ENCODE measurements around the gene KRTAP13-4. TPM values are rescaled to one million over a fixed set of nuclear protein-coding genes. Genes with fewer than 3 reads are reported as not detected.

Gene KRTAP13-4, protein sequence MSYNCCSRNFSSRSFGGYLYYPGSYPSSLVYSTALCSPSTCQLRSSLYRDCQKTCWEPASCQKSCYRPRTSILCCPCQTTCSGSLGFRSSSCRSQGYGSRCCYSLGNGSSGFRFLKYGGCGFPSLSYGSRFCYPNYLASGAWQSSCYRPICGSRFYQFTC
- not detected for total RNA-seq

DNA sequence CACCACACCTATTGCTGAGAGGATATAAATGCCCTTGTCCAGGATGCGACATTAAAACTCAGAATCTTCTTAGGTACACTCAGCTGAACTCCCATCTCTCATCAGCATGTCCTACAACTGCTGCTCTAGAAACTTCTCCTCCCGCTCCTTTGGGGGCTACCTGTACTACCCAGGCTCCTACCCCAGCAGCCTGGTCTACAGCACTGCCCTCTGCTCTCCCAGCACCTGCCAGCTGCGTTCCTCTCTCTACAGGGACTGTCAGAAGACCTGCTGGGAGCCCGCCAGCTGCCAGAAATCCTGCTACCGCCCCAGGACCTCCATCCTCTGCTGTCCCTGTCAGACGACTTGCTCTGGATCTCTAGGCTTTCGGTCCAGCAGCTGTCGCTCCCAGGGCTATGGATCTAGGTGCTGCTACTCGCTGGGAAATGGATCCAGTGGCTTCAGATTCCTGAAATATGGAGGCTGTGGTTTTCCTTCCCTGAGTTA, at the start of gene KRTAP13-4:
Gene KRTAP13-4, plus strand, starts transcription at position 51 of the 486 bp plus-strand sequence. Its CDS starts 56 bp downstream, at position 107.
- H3K27me3 ChIP-seq (replicated peaks; ENCODE audit: insufficient read depth), result no peaks in the 10 kb centered on the region
- no peak for ATAC-seq (ENCODE audit: insufficient number of reproducible peaks, low FRiP score, low read depth)
- DNase-seq (ENCODE audit: low spot score), result no peak
- H3K9me3 ChIP-seq, result no peaks in the 10 kb centered on the region
- no peak within 1 kb of the TSS for H3K4me3 ChIP-seq
- H3K4me1 ChIP-seq (ENCODE audit: control insufficient read depth in 1 of 2, low read depth in 2 of 2), result no peaks in the 10 kb centered on the region
- no peaks in the 10 kb centered on the region for H3K36me3 ChIP-seq
- no peak within 1 kb of the TSS for H3K27ac ChIP-seq
- TF ChIP-seq, protein P1, sequence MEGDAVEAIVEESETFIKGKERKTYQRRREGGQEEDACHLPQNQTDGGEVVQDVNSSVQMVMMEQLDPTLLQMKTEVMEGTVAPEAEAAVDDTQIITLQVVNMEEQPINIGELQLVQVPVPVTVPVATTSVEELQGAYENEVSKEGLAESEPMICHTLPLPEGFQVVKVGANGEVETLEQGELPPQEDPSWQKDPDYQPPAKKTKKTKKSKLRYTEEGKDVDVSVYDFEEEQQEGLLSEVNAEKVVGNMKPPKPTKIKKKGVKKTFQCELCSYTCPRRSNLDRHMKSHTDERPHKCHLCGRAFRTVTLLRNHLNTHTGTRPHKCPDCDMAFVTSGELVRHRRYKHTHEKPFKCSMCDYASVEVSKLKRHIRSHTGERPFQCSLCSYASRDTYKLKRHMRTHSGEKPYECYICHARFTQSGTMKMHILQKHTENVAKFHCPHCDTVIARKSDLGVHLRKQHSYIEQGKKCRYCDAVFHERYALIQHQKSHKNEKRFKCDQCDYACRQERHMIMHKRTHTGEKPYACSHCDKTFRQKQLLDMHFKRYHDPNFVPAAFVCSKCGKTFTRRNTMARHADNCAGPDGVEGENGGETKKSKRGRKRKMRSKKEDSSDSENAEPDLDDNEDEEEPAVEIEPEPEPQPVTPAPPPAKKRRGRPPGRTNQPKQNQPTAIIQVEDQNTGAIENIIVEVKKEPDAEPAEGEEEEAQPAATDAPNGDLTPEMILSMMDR (IDR thresholded peaks at IDR 0.05), result no peak

DNA sequence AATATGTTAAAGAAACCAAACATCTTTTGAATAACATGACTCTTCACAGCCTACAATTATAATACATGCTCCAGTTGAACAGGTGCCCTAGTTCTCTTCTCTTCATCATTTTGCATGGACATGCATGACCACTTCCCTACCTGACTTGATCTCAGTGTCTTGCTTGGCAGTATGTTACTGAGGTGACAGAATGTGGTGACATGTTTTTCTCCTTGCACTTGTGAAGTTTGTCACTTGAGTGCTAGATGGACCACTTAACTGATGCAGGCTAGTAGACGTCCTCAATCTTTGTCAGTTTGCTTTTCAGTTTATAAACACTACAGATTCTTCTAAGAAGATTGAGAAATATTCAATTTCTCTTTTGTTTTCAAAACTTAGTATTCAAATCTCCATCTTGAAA, 47.8 kb upstream of the KRTAP13-4 start:
- Histone ChIP-seq H3K4me3 (no peak overlapping the region), H3K4me1 (ENCODE audit: control insufficient read depth in 1 of 2, low read depth in 2 of 2) (no peaks in the 10 kb centered on the region), H3K36me3 (no peaks in the 10 kb centered on the region), H3K27me3 (replicated peaks; ENCODE audit: insufficient read depth) (no peaks in the 10 kb centered on the region), H3K9me3 (no peaks in the 10 kb centered on the region), H3K27ac (no peak overlapping the region)
- ATAC-seq (ENCODE audit: insufficient number of reproducible peaks, low FRiP score, low read depth) (no peak), DNase-seq (ENCODE audit: low spot score) (no peak)
- TF ChIP-seq, protein P1 (IDR thresholded peaks at IDR 0.05), result no peak

DNA sequence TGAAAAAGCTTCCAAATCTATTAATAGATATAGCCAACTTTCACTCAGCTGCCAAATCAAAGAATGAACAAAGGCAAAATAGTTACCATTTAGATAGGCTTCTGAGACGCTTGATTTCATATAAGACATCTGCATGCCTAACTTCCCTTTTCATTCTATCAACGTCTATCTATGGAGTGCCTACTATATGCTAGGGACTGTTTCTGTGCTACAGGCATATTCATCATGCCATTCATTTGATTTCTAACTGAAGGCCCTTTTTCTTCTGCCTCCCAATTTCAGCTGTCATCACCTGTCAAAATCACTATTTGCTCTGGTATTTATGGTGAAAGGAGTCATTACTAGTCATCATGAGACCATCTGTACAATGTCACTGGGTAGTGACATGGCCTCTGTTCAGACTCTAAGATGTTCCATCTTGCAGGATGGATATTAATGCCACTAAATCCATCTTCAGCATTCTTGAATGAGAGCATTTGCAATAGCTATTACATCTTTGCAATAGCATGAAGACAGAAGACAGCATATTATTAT, 38.5 kb upstream of the KRTAP13-4 start:
- TF ChIP-seq, protein P1 (IDR thresholded peaks at IDR 0.05), result no peak
- no peaks in the 10 kb centered on the region for H3K9me3 ChIP-seq
- DNase-seq (ENCODE audit: low spot score), result no peak
- no peaks in the 10 kb centered on the region for H3K4me1 ChIP-seq (ENCODE audit: control insufficient read depth in 1 of 2, low read depth in 2 of 2)
- H3K27me3 ChIP-seq (replicated peaks; ENCODE audit: insufficient read depth), result no peaks in the 10 kb centered on the region
- no peak for ATAC-seq (ENCODE audit: insufficient number of reproducible peaks, low FRiP score, low read depth)
- no peak overlapping the region for H3K27ac ChIP-seq
- no peaks in the 10 kb centered on the region for H3K36me3 ChIP-seq
- H3K4me3 ChIP-seq, result no peak overlapping the region

DNA sequence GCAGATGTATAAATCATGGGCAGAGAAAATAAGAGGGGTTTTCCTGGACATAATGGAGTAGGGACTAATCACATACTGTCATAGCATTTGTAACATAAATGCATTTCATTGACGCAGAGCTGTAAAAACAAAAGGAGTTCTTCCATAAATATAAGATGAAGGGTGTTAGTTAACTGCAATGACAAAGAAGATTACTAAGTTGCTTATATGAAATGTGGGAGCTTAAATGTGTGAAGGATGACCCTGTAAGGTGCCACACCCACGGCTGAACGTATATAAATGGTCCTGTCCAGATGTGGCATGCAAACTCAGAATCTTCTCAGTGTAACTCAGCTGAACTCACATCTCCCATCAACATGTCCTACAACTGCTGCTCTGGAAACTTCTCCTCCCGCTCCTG, 34.3 kb upstream of the KRTAP13-4 start, which contains the start of gene KRTAP13-1:
Gene KRTAP13-1, plus strand, starts transcription at position 301 of the 400 bp plus-strand sequence. Its CDS starts 56 bp downstream, at position 357.
- H3K9me3 ChIP-seq, result no peaks in the 10 kb centered on the region
- H3K36me3 ChIP-seq, result no peaks in the 10 kb centered on the region
- TF ChIP-seq, protein P1 (IDR thresholded peaks at IDR 0.05), result no peak
- no peaks in the 10 kb centered on the region for H3K4me1 ChIP-seq (ENCODE audit: control insufficient read depth in 1 of 2, low read depth in 2 of 2)
- no peak within 1 kb of the TSS for H3K4me3 ChIP-seq
- DNase-seq (ENCODE audit: low spot score), result no peak
- ATAC-seq (ENCODE audit: insufficient number of reproducible peaks, low FRiP score, low read depth), result no peak
- H3K27me3 ChIP-seq (replicated peaks; ENCODE audit: insufficient read depth), result no peaks in the 10 kb centered on the region
- no peak within 1 kb of the TSS for H3K27ac ChIP-seq

DNA sequence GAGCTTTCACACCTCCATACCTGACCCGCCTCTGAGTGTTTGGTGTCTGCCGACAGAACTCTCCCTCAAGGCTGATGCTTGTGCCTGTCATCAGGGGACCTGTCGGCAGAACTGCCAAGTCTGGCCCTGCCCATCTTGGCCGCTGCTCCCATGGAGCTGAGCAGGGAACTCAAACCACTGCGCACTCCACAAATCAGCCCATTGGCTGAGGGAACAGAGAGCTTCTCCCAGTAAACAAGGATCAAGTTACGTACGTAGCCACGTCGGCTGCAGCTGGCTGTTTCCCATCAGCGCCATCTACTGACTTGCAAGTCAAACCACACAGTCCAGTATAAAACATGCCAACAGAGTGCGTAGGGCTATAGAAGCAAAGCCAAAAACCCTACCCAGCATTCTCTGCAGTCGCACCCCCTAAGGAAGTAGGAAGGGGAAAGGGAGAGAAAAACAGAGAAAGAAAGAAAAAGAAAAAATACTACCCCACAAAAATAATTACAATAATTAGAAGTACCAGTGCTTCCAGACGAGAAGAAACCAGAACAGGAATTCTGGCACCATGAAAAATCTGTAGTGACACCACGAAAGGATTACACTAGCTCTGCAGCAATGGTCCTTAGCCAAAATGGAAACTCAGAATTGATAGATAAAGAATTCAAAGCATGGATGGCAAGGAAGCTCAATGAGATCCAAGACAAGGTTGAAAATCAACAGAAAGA, 21.1 kb upstream of the KRTAP13-4 start:
- Histone ChIP-seq H3K4me1 (ENCODE audit: control insufficient read depth in 1 of 2, low read depth in 2 of 2) (no peaks in the 10 kb centered on the region), H3K27ac (no peak overlapping the region), H3K36me3 (no peaks in the 10 kb centered on the region), H3K4me3 (no peak overlapping the region), H3K27me3 (replicated peaks; ENCODE audit: insufficient read depth) (no peaks in the 10 kb centered on the region), H3K9me3 (no peaks in the 10 kb centered on the region)
- TF ChIP-seq, protein P1 (IDR thresholded peaks at IDR 0.05), result no peak
- DNase-seq (ENCODE audit: low spot score) (no peak), ATAC-seq (ENCODE audit: insufficient number of reproducible peaks, low FRiP score, low read depth) (no peak)
